HG02870 (cell line): ENCODE data around the gene VAT1L.

Source experiments
- ATAC-seq: cut with Tn5 transposase; IDR thresholded peaks from one replicate; pipeline ENCODE4 v1.9.1; 2021; ENCODE audit warnings: mild to moderate bottlenecking, moderate library complexity; ENCODE audit not compliant: unreplicated experiment

VAT1L gene

DNA sequence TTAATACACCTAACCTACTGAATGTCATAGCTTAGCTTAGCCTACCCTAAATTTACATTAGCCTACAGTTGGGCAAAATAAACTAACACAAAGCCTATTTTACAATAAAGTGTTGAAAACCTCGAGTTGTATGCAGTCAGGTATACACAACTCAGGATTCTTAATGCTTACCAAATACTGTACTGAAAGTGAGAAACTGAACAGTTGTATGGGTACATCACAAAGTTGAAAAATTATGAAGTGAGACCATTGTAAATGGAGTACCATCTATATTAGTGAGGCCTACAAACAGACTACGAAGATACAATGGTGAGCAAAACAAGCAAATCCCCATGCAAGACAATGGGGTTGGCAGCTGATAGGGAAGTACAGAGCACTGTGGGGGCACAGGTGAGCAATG lies 79.7 kb downstream of the VAT1L start:
- ATAC-seq: peak; percentile 45

DNA sequence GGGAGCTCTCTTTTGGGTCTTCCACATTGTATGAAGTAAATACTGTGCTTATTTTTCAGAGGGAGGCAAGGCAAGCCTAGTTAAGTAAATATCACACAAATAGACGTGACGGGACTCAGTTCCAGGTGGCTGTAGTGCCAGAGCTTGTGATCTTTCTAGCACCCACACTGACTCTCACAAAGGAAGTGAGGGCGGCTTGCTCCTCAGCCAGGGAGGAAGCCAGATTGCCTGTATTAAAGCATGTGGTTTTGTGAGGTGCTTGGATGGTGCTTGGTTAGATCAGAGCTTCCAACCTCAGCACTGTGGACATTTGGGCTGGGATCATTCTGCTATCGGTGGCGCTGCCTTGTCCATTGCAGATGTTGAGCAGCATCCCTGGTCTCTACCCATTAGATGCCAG lies 80.1 kb downstream of the VAT1L start:
- peak; percentile 64 for ATAC-seq

DNA sequence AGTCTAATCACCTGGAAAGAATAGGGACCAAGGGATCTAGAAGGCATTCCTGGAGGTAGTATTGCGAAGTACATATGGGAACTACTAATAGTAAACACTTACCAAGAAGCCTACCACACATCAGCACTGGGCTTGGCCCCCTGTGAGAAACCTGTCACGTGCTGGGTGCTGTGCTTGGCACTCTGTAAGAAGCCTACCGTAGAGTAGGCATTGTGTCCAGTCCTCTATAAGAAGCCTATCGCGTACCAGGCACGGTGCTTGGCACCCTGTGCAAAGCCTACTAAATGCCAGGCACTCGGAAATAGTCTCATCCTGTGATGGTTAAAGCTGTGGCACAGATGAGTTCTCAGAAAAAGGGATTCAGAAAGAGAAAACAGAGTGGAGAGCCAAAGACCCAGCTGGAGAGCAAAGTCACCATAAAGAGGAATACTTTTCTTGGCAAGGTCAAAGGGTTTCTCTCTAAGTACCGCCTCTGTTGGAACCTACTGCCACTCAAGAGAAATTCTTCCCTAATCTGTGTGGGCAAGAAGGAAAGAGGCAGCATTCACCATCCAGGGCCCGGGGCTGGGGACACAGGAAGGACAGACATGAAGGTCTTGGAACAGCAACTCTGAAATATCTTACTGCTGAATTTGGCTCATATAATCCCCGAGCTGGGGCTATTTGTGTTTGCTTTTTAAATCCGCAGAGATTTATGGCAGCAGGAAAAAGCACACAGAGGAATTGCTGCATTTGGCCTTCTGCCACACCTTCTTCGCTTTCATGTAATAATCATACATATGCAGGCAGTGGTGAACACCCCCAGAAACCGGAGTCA lies 81.8 kb downstream of the VAT1L start:
- ATAC-seq: no peak

DNA sequence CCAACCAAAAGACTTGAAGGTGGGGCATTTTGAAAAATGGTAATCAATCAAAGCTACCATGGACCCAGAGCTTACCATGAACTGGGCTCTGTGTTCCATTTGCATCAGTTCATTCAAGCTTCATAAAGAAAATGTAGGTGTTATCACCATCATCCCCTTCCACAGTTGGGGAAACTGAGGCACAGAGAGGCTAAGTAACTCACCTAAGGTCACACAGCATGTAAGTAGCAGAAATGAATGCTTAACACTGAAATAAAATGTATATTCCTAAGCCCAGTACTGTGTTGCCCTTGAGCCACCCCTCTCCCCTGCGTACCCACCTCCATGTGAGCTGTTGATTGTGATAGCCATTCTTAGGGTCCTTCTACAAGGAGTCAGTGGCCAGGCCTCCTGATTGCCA lies 83.6 kb downstream of the VAT1L start:
- ATAC-seq: no peak

DNA sequence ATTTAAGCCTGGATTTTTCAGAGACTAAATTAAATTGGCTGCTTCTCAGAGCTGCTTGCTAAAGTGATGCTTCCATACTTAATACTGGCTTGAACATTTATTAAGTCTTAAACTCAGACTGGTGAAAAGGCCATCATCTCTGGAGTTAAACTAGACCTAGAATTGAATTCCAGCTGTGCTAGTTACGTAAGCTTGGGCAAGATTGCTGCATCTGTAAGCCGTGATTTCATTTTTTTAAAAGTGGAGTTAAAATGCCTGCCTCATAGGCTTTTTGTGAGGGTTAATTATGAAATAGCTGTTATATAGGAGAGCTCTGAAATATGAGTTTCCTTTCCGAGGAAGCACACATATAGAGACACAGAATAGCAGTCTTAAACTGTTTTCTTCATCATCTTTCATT lies 84.7 kb downstream of the VAT1L start:
- no peak for ATAC-seq

DNA sequence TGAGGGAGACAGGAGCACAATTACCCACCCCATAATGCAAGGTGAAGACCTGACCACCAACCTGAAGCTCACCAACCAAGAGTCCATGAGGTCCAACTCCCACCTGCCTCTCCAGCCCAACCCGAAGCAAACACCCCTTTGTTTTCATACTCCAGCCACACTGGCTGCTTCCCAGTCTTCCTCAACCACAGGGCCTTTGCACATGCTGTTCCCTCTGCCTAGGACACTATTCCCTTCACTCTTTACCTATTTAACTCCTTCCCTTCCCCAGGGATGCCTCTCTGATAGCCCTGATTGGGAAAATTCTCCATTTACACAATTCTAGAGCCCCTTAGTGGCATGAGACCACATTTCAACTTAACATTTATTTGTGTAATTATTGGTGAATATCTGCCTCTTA lies 86.0 kb downstream of the VAT1L start:
- no peak for ATAC-seq

DNA sequence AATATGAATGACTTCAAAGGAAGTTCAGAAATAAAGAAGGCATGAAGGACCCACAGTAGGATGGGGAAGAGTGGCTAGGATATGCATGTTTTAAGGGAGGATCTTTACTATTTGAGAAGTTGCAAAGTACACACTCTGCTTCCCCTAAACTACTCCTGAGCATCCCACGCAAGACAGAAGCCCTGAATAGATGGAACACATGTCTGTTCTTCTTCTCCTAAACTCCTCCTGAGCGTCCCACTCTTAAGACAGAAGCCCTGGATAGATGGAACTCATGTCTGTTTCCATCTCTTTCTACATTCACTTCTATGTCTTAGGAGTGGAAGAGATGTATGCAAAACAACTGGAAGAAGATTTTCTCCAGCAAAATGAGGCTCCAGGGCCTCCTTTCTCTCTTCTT lies 88.4 kb downstream of the VAT1L start:
- ATAC-seq: no peak

DNA sequence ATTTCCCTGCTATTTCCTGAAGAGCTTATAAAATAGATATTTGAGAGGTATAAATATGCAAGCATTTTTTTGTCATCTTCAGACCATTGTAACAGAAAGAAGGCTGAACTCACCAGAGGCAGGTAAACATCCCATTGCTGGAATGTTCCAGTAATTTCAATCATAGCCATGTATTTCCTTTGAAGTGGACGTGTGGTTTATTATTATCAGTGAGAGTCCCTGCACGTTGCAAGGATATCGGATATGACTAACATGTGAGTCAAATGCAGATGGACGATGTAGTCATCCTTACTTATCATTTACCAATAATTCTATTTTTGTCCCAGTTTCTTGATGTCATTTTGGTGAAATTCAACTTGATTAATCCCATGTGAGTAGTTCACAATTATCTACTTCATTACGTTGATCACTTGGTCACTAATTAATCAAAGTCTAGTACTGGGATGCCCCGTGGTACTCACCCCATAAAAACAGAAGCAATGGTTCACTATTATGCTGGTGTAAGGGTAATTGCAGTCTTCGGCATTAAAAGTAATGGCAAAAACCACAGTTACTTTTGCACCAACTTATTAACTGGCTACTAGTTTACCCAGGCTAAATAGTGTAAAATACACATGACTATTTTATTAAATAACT lies 89.5 kb downstream of the VAT1L start:
- no peak for ATAC-seq

DNA sequence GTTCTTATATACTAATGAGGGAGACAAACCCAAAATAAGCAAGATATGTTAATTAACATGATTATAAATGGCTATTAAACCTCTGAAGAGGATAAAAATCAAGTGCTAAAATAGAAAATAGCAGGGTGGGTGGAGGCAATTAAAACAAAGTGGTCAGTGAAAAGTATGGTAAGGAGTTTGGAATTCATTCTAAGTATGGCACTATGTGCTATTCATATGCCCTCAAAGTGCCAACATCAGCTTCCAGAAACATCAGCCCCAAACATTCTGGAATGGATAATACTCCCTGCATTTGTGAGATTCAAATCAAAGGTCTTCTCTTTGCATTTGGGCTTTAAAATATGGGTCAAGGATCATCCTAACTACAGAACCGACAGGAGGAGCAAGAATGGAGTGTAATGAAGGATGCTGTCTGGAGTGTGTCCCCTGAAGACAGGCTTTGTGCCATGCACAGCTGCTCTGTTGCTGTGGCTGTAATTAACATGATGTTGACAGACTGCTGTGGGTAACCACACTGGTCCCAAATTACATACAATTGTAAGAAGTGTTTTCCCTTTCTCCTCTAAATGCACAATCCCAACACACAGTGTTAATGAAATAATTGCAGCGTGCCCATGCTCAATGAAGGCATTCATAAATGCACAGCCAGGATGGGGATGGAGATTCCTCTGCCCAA lies 93.1 kb downstream of the VAT1L start:
- ATAC-seq: no peak

DNA sequence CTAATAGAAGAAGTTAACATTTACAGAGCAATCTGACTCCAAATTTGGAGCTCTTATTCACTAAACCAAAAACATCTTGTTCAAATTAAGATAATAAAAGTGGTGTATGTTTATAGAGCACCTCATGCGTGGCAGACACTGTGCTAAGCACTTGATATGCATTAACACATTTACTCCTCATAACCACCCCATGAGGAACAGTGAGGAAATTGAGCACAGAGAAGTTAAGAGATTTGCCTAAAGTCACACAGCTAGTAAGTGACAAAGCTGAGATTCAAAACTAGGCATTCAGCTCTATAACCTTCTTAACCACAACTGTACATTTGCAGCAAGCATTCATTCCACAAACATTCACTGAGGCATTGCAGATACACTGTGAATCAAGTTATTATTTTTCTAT lies 94.0 kb downstream of the VAT1L start:
- no peak for ATAC-seq

DNA sequence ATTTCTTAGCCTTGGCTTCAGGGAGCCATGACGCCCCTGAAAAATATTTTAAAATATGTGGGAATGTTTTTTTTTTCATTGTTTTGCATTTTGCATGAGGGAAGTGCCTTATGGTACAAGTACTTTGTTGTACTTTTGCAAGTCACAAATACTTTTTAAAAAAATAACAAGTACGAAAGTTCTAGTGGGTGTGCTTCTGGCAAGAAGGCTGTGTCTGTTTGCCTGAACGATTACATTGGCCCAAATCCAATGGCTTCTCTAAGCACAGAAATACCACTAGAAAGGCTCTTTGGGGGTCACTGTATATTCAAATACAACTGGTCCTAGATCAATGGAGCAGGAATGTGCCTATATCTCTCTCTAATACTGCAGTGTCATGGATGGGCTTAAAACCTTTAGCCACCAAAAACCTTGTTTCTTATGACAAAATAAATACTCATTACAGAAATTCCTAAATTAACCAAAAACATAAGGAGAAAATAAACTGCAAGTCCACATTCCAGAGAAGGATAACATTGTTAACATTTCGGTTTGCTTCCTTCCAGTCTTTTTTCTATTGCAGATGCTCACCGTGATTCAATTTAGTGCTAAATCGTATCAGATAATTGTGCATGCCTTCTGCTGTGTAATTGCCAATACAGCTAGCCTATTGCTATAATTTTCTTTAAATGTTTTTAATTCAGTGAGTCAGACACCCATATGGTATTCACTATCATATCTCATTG lies 97.4 kb downstream of the VAT1L start:
- ATAC-seq: no peak

DNA sequence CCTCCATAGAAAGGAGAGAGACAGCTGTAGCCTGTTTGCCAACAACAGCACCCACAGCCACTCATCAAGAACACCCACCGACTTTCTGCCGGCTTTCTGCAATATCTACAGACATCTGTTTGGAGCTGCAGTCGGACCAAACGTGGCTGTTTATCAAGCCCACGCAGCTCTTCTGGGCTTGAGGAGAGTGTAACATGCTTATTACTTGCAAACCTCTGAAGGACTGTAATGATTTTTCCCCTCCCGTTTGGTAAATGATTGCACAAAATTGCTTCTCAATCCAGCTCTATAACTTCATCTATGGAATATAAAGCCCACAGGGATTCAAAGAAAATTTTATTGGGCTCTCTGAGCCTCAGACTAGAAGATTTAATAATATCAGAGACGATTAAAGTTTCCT lies 100.5 kb downstream of the VAT1L start:
- ATAC-seq: no peak

DNA sequence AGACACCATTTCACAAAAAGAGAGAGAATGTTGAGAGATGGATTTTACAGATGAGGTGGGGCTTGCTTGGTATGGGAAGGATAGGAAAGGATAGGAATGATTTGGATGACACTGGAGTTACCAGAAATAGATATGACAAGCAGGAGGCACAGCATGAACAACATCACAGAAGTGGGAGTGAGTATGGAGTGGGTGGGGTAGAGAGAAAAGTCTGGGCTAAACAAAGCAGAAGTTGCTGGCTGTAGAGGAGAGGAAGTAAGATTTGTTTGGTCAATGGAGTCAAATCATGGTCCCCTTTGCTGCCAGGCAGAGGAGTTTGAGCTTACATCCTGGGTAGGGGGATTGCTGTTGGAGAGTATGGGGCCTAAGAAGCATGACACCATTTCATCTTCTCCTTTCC lies 101.7 kb downstream of the VAT1L start:
- no peak for ATAC-seq

DNA sequence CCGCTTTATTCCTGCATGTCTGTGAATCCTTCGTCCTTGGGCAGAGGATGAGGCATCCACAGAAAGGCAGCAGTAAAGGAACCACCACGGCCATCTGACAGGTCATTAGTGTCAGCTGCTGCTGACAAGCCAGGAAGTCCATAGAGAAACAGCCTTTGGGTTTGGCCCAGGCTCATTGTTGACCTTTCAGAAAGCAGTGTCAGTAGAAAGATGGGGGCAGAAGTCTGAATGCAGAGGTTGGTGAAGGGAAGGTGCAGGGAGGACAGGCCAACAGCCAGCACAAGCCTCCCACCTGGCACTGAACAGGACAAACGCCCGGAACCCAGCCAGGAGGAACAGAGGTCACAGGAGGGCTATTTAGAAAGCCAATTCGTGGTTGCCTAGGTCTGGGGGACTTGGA lies 105.8 kb downstream of the VAT1L start:
- no peak for ATAC-seq

DNA sequence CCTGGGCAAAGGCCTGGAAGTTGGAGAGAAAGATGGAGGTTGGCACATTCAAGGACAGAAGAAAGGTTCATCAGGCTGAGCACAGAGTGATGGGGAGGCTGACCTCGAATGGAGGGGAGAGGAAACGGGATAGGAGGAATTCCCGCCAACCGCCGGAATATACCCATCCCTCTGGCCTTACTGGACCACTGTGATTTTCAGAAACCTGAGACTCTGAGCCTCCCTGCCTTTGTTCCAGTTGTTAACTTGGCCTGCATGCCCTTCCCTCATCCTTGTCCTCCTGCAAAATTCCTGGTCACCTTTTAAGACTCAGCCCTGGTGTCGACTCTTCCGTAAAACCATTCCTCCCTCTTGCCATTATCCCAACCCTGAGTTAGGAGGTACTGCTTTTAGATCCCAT lies 107.6 kb downstream of the VAT1L start:
- no peak for ATAC-seq

DNA sequence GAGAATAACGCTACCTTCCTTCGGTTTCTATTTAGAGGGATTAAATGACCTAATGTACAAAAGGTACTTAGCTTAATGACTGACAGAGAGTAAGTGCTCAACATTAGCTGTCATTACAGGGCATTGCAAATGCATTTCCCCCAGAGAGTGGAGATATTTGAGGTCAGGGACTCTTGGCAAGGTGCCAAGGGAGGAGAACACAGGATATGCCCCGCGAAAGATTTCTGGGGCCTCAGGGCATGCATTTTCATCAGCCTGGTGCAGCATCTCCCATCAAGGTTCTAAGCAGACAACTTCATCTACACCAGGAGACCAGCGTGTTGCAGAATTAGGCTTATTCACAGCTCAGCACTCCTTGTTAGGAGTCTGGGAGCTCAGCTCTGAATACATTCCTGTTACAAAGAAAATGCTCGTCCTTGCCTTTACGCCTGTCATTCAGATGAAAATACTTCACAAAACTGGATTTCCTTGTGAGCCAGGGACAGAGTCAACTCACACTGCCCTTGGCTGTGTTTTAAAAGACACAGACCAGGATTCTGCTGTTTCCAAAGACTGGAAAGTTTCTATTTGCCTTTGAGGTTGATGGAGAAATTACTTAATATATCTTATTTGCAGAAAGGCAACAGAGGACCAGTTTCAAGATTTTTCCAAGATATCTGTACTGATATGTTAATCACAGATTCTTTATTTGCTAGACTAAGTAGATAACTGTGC lies 108.2 kb downstream of the VAT1L start:
- ATAC-seq: no peak

DNA sequence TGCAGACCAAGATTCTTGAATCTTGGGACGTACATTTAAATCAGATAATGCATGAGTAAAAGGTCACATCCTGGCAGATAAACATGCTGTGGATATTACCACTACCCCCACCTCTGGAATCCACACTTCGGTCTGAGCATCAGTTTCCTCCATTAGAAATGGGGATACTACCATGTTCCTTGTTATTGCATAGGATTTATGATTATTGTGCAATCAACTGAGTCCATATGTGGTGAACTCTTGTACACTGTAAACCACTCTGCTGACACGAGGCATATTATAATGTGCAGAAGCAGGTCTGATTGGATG lies 108.7 kb downstream of the VAT1L start:
- no peak for ATAC-seq

DNA sequence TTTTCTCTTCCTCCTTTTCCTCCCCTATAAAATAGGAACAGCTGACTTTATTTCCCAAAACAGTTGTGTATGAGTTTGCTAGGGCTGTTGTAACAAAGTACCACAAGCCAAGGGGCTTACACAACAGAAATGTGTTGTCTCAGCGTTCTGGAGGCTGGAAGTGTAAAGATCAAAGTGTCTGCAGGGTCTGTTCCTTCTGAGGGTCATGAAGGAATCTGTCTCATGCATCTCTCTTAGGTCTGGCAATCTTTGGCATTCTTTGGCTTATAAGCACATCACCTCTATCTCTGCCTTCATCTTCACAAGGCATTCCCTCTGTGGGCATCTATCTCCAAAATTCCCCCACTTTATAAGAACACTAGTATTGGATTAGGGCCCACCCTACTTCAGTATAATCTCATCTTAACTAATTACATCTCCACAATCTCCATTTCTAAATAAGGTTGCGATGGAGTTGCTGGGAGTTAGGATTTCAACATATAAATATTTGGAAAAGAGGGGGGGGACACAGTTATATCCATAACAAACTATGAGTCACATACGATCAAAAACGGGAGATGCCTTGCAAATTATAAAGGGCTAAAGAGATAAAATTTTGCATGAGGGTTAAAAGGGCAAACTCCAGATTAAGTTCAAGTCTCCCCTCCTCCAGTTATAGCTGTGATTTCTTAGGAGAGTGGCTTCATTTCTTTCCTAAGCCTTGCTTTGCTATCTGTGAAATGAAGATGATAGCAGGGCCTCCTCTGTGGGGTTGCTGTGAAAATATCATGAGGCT lies 109.7 kb downstream of the VAT1L start:
- ATAC-seq: no peak

DNA sequence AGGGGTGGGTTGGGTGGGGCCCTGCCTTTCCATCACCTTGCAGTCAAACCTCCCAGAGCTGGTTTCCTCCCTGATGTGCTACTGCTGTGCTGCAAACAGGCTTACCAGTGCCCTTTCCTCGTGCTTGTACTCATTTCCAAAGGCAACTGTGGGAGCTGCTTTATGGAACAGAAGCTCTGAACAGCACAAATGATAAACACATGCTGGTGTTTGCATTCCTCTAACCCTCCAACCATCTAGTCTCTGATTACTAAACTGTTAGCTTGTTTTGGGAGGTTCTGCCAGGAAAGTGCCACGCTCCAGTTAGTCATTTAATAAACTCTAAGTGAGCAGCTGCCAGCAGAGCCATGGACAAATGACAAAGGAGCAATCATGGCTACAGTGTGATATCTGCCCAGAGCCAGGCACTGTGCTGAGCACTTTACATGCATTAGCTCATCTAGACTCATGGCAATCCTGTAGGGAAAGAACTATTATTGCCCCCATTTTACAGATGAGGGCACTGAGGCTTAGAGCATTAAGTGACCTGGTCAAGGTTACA lies 110.4 kb downstream of the VAT1L start:
- no peak for ATAC-seq

DNA sequence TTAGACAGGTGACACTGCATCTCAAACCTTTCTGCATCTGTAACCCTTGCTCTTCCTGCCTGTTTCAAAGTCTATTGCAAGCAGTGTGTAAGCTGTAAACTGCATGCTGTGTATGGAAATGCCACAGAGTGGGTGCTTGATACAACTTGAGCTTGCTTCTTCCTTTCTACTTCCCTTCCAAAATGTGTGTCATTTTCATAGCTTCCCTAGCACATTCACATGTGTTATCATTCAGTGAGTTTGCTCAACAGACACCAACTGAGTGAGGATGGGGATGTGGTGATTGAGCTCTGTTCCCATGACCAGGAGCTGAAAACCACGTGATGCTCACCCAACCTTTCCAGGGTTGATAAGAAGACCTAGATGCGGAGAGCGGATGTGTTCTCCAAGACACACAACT lies 111.1 kb downstream of the VAT1L start:
- ATAC-seq: no peak
